Measurements from ENCODE around the gene GLS2. TPM values are rescaled to one million over a fixed set of nuclear protein-coding genes. Genes with fewer than 3 reads are reported as not detected.

Gene GLS2
- total and polyA plus RNA-seq, 10 of the 15 experiments (the other 5 are each of a cell fraction or from before 2014, with no cell fraction given) = 0.64 to 6.4 (median 3.3) TPM

GRCh38 chr12:56425193-56425592 lies 62.8 kb downstream of the GLS2 start:
- ChIA-PET SMC1A (ENCODE audit: uncharacterized antibody, unreplicated experiment) (interaction anchor here (0.9 kb wide), 1 partner anchor 13 kb away, joined by 3 read pairs; no protein-coding TSS in a partner anchor), POLR2A (interaction anchor here (0.5 to 0.6 kb wide), 2 partner anchors 32 to 78 kb away, joined by 4 to 6 read pairs; no protein-coding TSS in a partner anchor), CTCF (interaction anchor here (0.6 kb wide), 1 partner anchor 10 kb away, joined by 3 read pairs; no protein-coding TSS in a partner anchor), RAD21 (ENCODE audit: unreplicated experiment) (interaction anchor here (1.1 kb wide), 1 partner anchor 39 kb away, joined by 3 read pairs; no protein-coding TSS in a partner anchor)
- H3K79me2 ChIP-seq (ENCODE audit: control insufficient read depth, insufficient read depth, low read length) = no peaks in the 10 kb centered on the region
- 93% methylated on average over 1 of the region's 1 CpG for WGBS (ENCODE audit: insufficient coverage, insufficient replicate concordance, low lambda C conversion rate, missing lambda C conversion rate)
- ATAC-seq (no peak), DNase-seq (ENCODE audit: low read depth, low spot score) (no peak), FAIRE-seq (no peak)
- no peak overlapping the region for H3K27ac ChIP-seq (ENCODE audit: control insufficient read depth, insufficient read depth)
- no peaks in the 10 kb centered on the region for H3K9me3 ChIP-seq (replicated peaks; ENCODE audit: control insufficient read depth, insufficient read depth, low read length)
- H2AFZ ChIP-seq (ENCODE audit: control insufficient read depth, low read depth, low read length) = no peak overlapping the region
- BruUV-seq (replicated peaks) = no TSS peak
- no peak overlapping the region for H3K4me3 ChIP-seq
- H3K36me3 ChIP-seq (ENCODE audit: control insufficient read depth in 2 of 2, insufficient read depth in 2 of 2, low read length in 1 of 2) = peaks cover 18 to 32% of the 10 kb centered on the region in 2 experiments; a peak in 3 of 4 replicates
- no peaks in the 10 kb centered on the region for H3K4me1 ChIP-seq (ENCODE audit: control insufficient read depth, insufficient read depth, low read length)
- H3K9ac ChIP-seq (ENCODE audit: control insufficient read depth, insufficient read depth, low read length) = no peak overlapping the region
- in situ Hi-C loops (cut with MboI) (no loop called here), intact Hi-C loops (cut with micrococcal nuclease; ENCODE audit: unreplicated experiment) (no loop called here)
- no peak overlapping the region for H3K4me2 ChIP-seq (ENCODE audit: control insufficient read depth, insufficient read depth)
- H3K27me3 ChIP-seq (replicated peaks in 1 of 2; ENCODE audit: control insufficient read depth in 2 of 2, insufficient read depth in 2 of 2, low read length in 1 of 2) = no peaks in the 10 kb centered on the region
- no peaks in the 10 kb centered on the region for H4K20me1 ChIP-seq (ENCODE audit: control insufficient read depth, insufficient read depth)
- no peak for TF ChIP-seq PBX3 (IDR thresholded peaks at IDR 0.05; ENCODE audit: insufficient replicate concordance, low read depth, low read length)
- TF ChIP-seq IRF4 (IDR thresholded peaks at IDR 0.05; ENCODE audit: low read depth, low read length) = no peak
- no peak for TF ChIP-seq ZBTB4 (CRISPR knock-in tag; IDR thresholded peaks at IDR 0.05)
- no peak for TF ChIP-seq CTCF (IDR thresholded peaks at IDR 0.05 in 2 of 3, conservative IDR thresholded peaks at IDR 0.05 in 1 of 3; ENCODE audit: control insufficient read depth in 2 of 3, extremely low read depth in 1 of 3, insufficient read depth in 1 of 3, low read depth in 3 of 3, low read length in 3 of 3)
- no peak for TF ChIP-seq EED (IDR thresholded peaks at IDR 0.05; ENCODE audit: low read depth)
- TF ChIP-seq ZNF622 (IDR thresholded peaks at IDR 0.05) = no peak
- no peak for TF ChIP-seq NFIC (IDR thresholded peaks at IDR 0.05; ENCODE audit: low read depth, low read length)
- TF ChIP-seq ZNF592 (IDR thresholded peaks at IDR 0.05) = no peak
- no peak for TF ChIP-seq ZBED1 (IDR thresholded peaks at IDR 0.05; ENCODE audit: borderline replicate concordance)

All from GM12878 (cell line).